Measurements from ENCODE around the gene RPS6KC1. TPM values are rescaled to one million over a fixed set of nuclear protein-coding genes. Genes with fewer than 3 reads are reported as not detected.
"Not testable (repeated sequence)": the region's sequence is repeated elsewhere in the genome, so short reads cannot be mapped to it uniquely, and the experiment has no call there.

The RPS6KC1 gene
- total RNA-seq, 1 experiment from 2014 or later, result 11.6 TPM

DNA sequence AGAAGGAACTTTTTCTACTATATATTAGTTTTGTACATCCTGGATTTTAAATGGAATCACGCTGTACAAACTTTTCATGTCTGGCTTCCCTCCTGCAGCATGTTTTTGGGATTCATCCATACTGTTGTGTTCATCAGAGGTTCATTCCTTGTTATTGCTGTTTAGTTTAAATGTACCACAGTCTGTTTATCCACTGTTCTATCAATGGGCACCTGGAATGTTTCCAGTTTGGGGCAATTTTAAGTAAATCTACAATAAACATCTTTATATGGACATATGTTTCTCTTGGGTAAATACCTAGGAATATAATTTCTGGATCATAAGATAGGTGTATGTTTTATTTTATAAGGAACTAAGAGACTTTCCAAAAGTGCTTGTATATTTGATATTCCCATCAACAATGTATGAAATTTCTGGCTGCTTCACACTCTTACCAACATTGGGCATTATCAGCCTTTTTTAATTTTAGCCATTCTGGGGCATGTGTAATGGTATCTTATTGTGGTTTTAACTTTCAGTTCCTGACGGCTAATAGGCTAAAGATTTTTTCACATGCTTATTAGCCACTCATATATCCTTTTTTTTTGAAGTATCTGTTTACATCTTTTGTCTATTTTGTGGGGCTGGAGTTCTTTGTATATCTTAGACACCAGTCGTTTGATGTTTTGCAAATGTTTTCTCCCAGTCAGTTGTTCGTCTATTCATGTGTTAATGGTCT, 48.8 kb downstream of the RPS6KC1 start:
- DNase-seq (ENCODE audit: low read depth), result no peak
- in situ Hi-C loops (cut with HindIII; ENCODE audit: low pct_unique_long_range_greater_than_20kb, low sequenced_read_pairs), result no loop called here

DNA sequence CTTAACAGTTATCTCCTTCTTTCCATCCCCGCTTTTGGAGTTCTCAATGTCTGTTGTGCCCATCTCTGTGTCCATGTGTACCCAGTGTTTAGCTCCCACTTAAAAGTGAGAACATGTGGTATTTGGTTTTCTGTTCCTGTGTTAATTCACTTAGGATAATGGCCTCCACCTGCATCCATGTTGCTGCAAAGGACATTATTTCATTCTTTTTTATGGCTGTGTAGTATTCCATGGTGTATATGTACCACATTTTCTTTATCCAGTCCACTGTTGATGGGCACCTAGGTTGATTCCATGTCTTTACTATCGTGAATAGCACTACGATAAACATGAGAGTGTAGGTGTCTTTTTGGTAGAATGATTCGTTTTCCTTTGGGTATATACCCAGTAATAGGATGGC, 49.5 kb downstream of the RPS6KC1 start:
- in situ Hi-C loops (cut with HindIII; ENCODE audit: low pct_unique_long_range_greater_than_20kb, low sequenced_read_pairs); DNase-seq (ENCODE audit: low read depth): not testable (repeated sequence)

DNA sequence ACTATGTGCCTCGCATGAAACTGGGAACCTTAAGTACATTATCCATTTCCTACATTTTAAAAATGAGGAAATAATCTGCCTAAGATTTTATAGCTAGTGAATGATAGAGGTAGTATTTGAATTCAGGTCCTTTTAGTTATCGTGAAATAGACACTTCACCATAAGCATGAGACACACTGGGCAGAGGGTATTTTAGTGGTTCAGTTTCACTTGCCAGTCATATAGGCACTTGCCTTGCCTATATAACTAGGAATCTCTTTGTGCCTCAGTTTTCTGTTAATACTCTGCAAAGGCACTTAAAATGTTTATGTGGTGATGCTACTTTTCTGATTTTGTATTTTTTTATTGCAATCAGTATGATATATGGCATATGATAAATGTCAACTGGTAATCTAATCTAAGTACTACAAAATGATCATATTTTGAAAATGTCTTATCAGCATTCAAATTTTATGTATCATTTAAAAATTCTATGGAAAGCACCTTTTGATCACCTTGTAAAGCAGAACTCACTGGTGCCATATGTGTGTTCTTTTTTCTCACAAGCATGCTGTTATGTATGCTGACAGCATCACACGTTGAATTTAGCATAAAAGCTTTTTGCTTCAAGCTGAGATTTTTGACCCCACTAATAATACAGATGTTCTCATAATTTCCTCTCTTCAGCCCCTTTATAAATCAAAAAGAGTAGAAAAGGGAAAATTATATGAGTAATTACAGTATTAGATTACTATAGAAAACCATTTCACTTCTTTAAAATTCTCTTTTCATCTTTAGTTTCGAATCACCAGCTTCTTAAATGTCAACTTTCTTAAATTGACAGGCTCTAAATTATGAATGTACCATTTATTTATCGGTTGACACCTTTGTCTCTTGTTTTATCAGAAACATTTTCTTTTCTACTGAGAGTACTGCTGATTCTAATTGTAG, 52.6 kb downstream of the RPS6KC1 start:
- in situ Hi-C loops (cut with HindIII; ENCODE audit: low pct_unique_long_range_greater_than_20kb, low sequenced_read_pairs), result no loop called here
- no peak for DNase-seq (ENCODE audit: low read depth)

DNA sequence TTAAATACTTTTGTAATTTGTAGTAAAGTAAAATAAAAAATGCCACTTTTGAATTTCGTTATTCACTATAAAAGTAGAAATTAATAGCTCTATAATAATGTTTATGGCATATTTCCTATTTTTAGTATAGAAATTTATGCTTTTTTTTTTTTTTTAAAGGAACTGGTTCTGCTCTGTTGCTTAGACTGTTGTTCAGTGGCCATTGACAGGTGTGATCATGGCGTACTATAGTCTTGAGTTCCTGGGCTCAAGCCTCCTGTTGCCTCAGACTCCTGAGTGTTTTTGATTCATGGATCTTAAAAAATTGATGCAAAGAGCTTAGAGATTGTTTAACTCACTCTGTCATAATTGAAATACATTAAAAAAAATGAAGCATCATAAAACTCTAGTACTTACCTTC, 53.6 kb downstream of the RPS6KC1 start:
- no peak for DNase-seq (ENCODE audit: low read depth)
- in situ Hi-C loops (cut with HindIII; ENCODE audit: low pct_unique_long_range_greater_than_20kb, low sequenced_read_pairs), result no loop called here

DNA sequence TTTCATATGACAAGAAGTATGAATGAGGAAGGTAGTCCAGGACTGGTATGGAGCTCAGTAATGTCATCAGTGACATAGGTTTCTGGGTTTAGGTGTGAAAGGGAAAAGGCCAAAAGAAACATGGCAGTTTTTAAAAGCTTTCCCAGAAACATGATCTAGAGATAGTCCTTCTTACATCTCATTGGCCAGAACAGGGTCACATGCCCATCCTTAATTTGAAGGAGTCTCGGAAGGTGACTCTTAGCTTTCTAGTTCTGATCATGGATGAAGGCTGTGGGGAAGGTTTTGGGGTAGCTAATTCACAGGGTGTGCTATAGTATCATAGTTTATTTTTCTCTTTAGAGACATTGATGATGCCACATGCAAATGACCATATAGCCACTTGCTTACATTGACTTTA, 55.3 kb downstream of the RPS6KC1 start:
- in situ Hi-C loops (cut with HindIII; ENCODE audit: low pct_unique_long_range_greater_than_20kb, low sequenced_read_pairs), result no loop called here
- DNase-seq (ENCODE audit: low read depth), result no peak

DNA sequence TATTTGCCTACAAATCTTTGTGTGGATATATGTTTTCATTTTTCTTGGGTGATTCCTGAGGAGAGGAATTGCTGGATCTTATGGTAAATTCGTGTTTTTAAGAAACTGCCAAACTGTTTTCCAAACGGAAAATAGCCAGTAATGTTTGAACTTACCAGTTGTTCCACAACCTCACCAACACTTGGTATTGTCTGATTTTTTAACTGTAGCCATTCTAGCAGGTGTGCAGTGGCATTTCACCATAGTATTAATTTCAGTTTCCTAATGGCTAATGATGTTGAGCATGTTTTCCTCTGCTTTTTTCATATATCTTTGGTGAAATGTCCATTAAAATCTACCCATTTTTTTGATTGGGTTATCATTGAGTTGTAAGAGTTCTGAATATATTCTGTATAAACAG, 56.6 kb downstream of the RPS6KC1 start:
- in situ Hi-C loops (cut with HindIII; ENCODE audit: low pct_unique_long_range_greater_than_20kb, low sequenced_read_pairs), result no loop called here
- DNase-seq (ENCODE audit: low read depth), result no peak

DNA sequence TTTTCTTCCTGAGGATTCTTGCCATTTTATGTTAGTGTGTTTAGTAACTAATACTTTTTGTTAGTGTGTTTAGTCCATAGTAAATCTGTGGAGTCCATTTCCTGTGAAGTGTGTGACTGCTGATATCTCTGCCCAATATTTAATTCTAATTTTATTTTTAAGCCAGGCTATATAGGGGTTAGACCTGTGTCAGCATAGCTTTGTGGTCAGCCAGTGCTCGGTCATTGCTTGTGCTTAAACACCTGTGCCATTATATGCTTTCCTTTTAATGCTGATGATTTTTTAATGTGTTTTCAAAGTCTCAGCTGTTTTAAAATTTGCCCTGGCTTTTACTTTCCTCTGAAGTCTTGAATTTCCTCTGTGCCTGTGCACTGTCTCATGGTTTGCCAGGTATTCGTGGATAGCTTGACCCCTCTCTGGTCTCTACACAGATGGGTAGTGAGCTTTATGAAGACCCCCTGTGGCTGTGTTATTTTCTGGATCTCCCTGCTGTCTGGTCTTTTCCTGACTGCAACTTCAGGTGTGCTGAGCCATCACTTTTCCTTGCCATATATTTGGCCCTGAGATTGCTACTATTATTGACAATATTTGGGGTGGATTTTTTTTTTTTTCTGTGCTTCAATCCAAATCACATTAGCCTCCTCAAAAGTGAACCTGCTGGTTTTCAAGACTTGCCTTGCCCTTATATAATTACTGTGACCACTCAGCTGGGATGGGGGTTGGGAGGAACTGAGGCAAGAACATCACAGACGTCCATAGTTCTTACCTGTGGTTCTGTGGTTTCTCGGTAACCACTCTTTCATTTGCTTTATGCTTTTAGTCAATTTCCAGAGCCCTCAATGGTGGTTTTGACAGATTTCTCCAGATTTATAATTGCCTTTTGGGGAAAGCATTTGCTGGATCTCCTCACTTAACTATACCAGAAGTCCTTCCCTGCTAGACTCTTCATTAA, 59.6 kb downstream of the RPS6KC1 start:
- in situ Hi-C loops (cut with HindIII; ENCODE audit: low pct_unique_long_range_greater_than_20kb, low sequenced_read_pairs), result no loop called here

DNA sequence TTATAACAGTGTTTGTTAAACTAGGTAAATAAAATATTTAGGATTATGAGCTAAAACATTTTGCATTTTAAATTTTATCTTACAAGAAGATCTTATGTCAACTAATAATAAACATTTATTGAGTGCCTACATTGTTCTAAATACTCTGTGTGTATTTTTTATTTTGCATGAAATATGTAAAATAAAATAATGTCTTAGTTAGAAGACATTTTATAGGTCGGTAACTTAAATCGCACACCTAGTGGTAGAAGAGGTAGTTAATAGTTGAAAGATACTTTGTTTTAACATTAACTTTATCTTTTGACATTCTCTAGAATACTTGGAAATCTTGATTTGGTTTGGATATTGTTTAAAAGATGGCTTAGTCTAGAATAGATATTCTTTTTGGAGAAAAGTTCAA, 60.5 kb downstream of the RPS6KC1 start:
- in situ Hi-C loops (cut with HindIII; ENCODE audit: low pct_unique_long_range_greater_than_20kb, low sequenced_read_pairs), result no loop called here
- no peak for DNase-seq (ENCODE audit: low read depth)

More for the DNA sequence above, 59.6 kb downstream of the RPS6KC1 start:
- DNase-seq (ENCODE audit: low read depth), result no peak

DNA sequence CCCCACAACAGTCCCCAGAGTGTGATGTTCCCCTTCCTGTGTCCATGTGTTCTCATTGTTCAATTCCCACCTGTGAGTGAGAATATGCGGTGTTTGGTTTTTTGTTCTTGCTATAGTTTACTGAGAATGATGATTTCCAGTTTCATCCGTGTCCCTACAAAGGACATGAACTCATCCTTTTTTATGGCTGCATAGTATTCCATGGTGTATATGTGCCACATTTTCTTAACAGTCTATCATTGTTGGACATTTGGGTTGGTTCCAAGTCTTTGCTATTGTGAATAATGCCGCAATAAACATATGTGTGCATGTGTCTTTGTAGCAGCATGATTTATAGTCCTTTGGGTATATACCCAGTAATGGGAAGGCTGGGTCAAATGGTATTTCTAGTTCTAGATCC, 61.7 kb downstream of the RPS6KC1 start:
- DNase-seq (ENCODE audit: low read depth); in situ Hi-C loops (cut with HindIII; ENCODE audit: low pct_unique_long_range_greater_than_20kb, low sequenced_read_pairs): not testable (repeated sequence)

DNA sequence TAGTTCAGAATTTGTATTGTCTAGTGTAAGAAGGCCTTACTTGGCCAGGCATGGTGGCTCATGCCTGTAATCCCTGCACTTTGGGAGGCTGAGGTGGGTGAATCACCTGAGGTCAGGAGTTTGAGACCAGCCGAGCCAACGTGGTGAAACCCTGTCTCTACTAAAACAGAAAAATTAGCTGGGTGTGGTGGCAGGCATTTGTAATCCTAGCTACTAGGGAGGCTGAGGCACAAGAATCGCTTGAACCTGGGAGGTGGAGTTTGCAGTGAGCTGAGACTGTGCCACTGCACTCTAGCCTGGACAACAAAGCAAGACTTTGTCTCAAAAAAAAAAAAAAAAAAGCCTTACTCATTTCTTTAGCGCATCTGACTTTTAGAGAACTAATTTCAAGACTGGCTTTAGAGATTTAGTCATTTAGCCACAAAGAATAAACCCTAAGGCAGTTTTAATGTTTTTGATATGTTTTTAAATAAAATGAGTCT, 66.7 kb downstream of the RPS6KC1 start:
- in situ Hi-C loops (cut with HindIII; ENCODE audit: low pct_unique_long_range_greater_than_20kb, low sequenced_read_pairs); DNase-seq (ENCODE audit: low read depth): not testable (repeated sequence)

DNA sequence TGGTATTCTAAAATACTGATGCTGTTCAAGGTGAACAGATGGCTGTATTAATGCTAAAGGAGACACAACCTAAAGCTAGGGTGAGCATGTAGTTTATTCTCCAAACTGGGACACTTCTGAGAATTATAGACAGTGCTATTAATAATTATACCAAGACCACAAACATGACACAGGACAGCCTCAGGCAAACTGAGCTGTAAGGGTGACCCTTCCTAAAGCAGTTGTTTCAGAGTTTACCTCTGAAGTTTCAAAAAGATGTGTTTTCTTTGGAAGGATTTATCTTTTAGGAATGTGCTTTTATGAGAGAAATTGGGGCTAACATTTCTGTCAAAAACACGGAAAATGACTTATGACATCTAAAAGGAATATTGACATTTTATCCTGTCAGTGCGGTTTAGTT, 68.8 kb downstream of the RPS6KC1 start:
- DNase-seq (ENCODE audit: low read depth), result no peak
- in situ Hi-C loops (cut with HindIII; ENCODE audit: low pct_unique_long_range_greater_than_20kb, low sequenced_read_pairs), result no loop called here

DNA sequence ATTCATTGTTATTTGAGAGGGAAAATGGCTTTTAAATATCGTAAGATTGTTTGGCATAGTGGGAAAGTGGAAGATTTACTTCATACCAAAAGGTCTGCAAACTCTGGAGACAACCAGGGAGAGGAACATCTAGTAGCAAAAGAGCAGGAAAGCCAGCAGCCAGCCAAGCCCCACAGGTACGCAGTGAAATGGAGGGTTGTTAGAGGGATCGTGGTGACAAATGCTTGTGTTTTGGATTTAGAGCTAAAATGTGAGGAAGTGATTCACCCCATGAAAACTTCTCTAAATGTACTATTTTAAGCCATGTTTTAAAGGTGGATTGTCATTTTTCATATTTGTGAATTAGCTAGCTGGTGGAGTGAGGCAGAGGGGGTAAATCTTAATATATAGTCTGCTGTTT, 69.3 kb downstream of the RPS6KC1 start:
- DNase-seq (ENCODE audit: low read depth), result no peak
- in situ Hi-C loops (cut with HindIII; ENCODE audit: low pct_unique_long_range_greater_than_20kb, low sequenced_read_pairs), result no loop called here

DNA sequence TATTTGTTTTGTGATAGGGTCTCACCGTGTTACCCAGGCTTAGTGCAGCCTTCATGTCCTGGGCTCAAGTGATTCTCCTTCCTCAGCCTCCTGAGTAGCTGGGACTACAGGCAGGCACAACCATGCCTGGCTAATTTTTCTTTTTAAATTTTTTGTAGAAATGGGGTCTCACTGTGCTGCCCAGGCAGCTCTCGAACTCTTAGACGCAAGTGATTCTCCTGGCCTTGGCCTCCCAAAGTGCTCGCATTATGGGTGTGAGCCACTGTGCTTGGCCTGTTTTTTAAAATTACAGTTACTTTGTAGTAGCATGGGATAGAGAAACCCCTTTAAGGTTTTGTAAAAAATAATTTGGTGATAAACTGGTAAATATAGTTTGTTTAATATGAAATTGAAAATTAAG, 69.9 kb downstream of the RPS6KC1 start:
- in situ Hi-C loops (cut with HindIII; ENCODE audit: low pct_unique_long_range_greater_than_20kb, low sequenced_read_pairs), result no loop called here

DNA sequence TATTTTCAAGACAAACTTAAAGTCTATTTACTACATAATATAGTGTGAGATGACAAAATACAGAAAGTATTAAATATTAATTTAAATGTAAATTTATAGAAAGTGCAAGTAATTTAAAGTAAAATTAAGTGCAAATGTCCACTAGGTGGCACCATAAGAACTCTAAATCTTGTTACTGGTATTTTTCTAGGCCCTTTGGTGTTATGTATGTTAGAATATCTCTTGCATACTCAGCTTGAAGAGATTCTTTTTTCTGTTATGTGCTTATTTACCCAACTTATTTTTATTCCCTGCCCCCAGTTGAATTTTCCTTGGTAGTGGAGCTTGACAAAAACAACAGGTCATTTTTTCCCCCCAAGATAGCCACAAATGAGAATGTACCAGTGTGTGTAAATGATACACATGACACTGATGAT, 71.5 kb downstream of the RPS6KC1 start:
- peak; percentile 32 for DNase-seq (ENCODE audit: low read depth)
- in situ Hi-C loops (cut with HindIII; ENCODE audit: low pct_unique_long_range_greater_than_20kb, low sequenced_read_pairs), result no loop called here

More for the DNA sequence above, 69.9 kb downstream of the RPS6KC1 start:
- no peak for DNase-seq (ENCODE audit: low read depth)

DNA sequence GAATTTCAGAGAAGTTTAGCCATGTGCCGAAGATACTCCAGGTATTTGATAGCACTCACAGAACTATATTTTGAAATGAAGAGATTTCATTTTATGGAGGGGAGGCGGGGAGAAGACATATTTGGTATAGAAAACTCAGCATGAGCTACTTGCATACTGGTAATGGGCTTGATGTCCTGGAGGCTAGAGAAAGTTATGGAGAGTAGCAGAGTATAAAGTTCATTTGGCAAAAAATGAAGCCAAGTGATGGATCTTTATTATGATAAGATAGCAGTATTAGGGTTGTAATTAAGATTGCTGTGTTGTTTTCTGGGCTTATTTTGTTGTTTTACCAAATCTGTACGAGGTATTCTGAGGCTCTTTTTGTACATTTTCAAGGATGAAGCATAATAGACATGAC, 72.0 kb downstream of the RPS6KC1 start:
- in situ Hi-C loops (cut with HindIII; ENCODE audit: low pct_unique_long_range_greater_than_20kb, low sequenced_read_pairs), result no loop called here
- no peak for DNase-seq (ENCODE audit: low read depth)

DNA sequence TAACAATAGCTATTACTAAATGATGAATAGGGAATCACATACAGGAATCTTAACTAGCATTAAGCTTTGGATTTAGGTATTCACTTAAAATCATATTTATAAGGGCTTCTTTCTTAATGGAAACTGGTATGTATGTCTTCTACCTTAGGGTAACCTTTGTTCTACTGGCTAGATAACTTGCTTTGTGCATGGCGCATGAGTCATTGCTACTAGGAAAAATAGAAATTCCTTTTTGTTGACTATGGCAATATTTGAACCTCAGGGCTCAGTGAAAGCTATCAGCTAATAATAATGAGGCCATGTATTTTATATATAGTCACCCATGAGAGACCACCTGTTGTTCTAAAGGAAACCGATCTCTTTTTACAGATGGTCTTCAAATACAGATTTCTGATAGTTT, 72.5 kb downstream of the RPS6KC1 start:
- DNase-seq (ENCODE audit: low read depth), result no peak
- in situ Hi-C loops (cut with HindIII; ENCODE audit: low pct_unique_long_range_greater_than_20kb, low sequenced_read_pairs), result no loop called here

DNA sequence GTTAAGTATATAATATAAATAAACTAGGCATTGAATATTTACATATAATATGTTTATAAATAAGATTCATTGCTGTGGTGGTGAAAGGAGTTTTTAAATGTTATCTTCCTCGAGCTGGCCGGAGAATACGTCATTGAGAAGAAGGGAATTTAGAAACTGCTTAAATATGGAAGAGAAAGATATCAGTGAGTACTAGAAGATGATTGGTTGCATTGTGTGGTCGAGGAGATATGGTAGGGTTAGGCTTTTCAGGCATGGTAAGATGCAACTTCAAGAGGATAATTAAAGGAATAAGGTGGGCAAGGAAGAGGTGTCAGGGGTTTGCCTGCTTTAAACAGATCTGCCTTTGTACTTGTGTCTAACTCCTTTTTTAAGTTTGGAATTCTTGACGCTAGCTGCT, 73.5 kb downstream of the RPS6KC1 start:
- in situ Hi-C loops (cut with HindIII; ENCODE audit: low pct_unique_long_range_greater_than_20kb, low sequenced_read_pairs), result no loop called here
- DNase-seq (ENCODE audit: low read depth), result no peak

DNA sequence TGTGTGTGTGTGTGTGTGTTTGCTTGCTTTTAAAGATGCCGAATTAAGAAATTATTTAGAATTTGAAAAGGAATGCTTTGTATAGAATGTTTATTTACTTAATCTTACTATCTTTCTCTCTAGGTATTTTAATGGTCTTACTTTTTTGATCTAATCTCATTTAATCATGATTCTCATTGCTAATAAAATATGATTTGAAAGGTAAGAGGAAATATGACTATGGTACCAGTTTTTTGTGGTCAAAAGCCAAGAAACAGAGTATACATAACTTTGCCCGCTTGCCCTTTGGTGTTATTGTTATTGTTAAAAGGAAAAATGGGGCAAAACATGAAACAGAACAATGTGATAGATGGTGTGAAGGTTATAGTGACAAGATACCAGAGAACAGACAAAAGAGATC, 74.6 kb downstream of the RPS6KC1 start:
- no peak for DNase-seq (ENCODE audit: low read depth)
- in situ Hi-C loops (cut with HindIII; ENCODE audit: low pct_unique_long_range_greater_than_20kb, low sequenced_read_pairs), result no loop called here

All from Caki2 (cell line).